OCI-LY3 (cell line): ENCODE data around the gene SERPINB4.

ENCODE experiments used
- H2AFZ ChIP-seq: fragments of 200-600, 300-600 bp; shearing (Covaris generic); 2 replicates; pipeline ENCODE4 v1.6.0; 2014; ENCODE audit warnings: antibody characterized with exemption, low read depth, low read length
- H3K27ac ChIP-seq: fragments of 200-600, 300-600 bp; sonication (generic); 2 replicates; pipeline ENCODE4 v1.5.1; 2014; ENCODE audit warnings: mild to moderate bottlenecking, low read length, moderate library complexity, mixed read lengths
- H3K27me3 ChIP-seq: fragments of 200-600, 300-600 bp; sonication (generic); 2 replicates; pipeline ENCODE4 v1.6.1; 2014; ENCODE audit warnings: low read depth, low read length, mixed read lengths
- H3K36me3 ChIP-seq: fragments of 200-600, 300-600 bp; sonication (generic); replicated peaks from 2 replicates; pipeline ENCODE3; 2014; ENCODE audit warnings: low read depth, low read length, mixed read lengths
- H3K4me1 ChIP-seq: fragments of 300-600, 200-600 bp; sonication (generic); 2 replicates; pipeline ENCODE4 v1.6.1; 2014; ENCODE audit warnings: low read length, mixed read lengths
- H3K4me2 ChIP-seq: fragments of 200-600, 300-600 bp; sonication (generic); 2 replicates; pipeline ENCODE4 v1.6.1; 2014; ENCODE audit warnings: low read length, mixed read lengths
- H3K4me3 ChIP-seq: fragments of 300-600, 200-600 bp; sonication (generic); 2 replicates; pipeline ENCODE4 v1.5.1; 2014; ENCODE audit warnings: antibody characterized with exemption, mild to moderate bottlenecking, low read length, moderate library complexity
- H3K79me2 ChIP-seq: fragments of 300-600, 200-600 bp; shearing (Covaris generic); 2 replicates; pipeline ENCODE4 v1.6.1; 2014; ENCODE audit warnings: mild to moderate bottlenecking, low read length, mixed read lengths
- H3K9ac ChIP-seq: fragments of 300-600, 200-600 bp; shearing (Covaris generic); 2 replicates; pipeline ENCODE4 v1.6.0; 2014; ENCODE audit warnings: mild to moderate bottlenecking, low read length, moderate library complexity
- H3K9me3 ChIP-seq: fragments of 200-600, 300-600 bp; shearing (Covaris generic); 2 replicates; pipeline ENCODE4 v1.6.1; 2014; ENCODE audit warnings: low read length, mixed read lengths; ENCODE audit not compliant: insufficient read depth
- H4K20me1 ChIP-seq: fragments of 200-600, 300-600 bp; sonication (generic); 2 replicates; pipeline ENCODE4 v1.6.1; 2016; ENCODE audit warnings: low read length, mixed read lengths; ENCODE audit not compliant: insufficient read depth
- CTCF ChIP-seq: fragments of 200-600, 300-600 bp; sonication (generic); IDR thresholded peaks from 2 replicates; pipeline ENCODE4 v1.5.1; 2014; ENCODE audit warnings: antibody characterized with exemption, low read length, low read depth
- EZH2phosphoT487 ChIP-seq: fragments of 200-600 bp; shearing (Covaris generic); IDR thresholded peaks from 2 replicates; pipeline ENCODE4 v1.6.1; 2018; ENCODE audit warnings: antibody characterized with exemption, mixed run types, low read depth

SERPINB4 gene

DNA sequence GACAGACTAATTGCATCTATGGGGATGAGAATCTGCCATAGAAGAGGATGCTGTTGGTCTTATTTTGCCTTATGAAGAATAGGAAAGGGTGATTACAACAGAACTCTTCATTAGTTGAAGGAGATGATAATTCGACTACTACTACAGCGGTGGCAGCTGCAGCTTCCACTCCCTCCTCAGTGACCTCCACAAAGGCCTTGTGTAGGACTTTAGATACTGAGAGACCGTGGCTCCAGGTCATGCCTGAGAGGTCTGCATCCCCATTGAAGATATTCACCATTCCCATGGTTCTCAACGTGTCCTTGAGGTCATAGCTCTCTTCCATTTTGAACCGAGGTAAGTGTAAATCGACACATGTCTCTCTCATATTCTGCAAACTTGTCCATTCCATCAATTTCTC lies 6.4 kb downstream of the SERPINB4 start:
- Histone ChIP-seq H3K4me3 (no peak overlapping the region), H3K27ac (no peak overlapping the region), H2AFZ (no peak overlapping the region), H3K36me3 (no peaks in the 10 kb centered on the region), H3K4me2 (no peak overlapping the region), H3K79me2 (no peaks in the 10 kb centered on the region), H3K9me3 (peaks cover 7% of the 10 kb centered on the region), H3K27me3 (no peaks in the 10 kb centered on the region), H4K20me1 (no peaks in the 10 kb centered on the region), H3K9ac (no peak overlapping the region), H3K4me1 (no peaks in the 10 kb centered on the region)
- TF ChIP-seq EZH2phosphoT487 (no peak), CTCF (no peak)

- H3K9ac ChIP-seq, result no peak overlapping the region
- no peaks in the 10 kb centered on the region for H3K4me1 ChIP-seq
- H3K36me3 ChIP-seq, result peaks cover 23% of the 10 kb centered on the region
- H3K27ac ChIP-seq, result no peak overlapping the region
- H3K4me3 ChIP-seq, result no peak overlapping the region
- no peak for TF ChIP-seq EZH2phosphoT487
- no peak for TF ChIP-seq CTCF
- no peaks in the 10 kb centered on the region for H4K20me1 ChIP-seq
- H3K27me3 ChIP-seq, result no peaks in the 10 kb centered on the region
- no peak overlapping the region for H2AFZ ChIP-seq
- no peaks in the 10 kb centered on the region for H3K79me2 ChIP-seq
- H3K9me3 ChIP-seq, result peaks cover 69% of the 10 kb centered on the region
- no peak overlapping the region for H3K4me2 ChIP-seq
Observed at GRCh38 chr18:63627819-63628218, 16.2 kb downstream of the SERPINB4 start.

DNA sequence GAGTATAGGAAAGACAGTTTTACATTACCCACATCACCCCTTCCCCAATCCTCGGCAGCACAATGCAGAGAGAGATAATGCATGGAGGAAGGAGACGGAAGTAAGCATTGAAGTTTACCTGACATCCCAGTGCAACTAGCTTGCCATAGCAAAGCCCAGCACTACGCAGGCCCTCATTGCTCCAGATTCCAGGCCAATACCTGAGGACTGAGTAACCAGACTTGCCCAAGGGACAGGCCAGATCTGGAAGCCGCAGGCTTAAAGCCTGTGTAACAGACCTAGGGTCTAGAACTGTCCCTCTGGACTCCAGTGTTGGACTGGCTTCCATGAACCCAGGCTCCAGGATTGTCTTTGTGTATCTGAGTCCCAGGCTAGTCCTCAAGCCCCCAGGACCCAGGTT lies 17.6 kb downstream of the SERPINB4 start:
- Histone ChIP-seq H3K27ac (no peak overlapping the region), H3K27me3 (no peaks in the 10 kb centered on the region), H4K20me1 (no peaks in the 10 kb centered on the region), H3K36me3 (peaks cover 24% of the 10 kb centered on the region), H3K9ac (no peak overlapping the region), H3K4me3 (no peak overlapping the region), H2AFZ (no peak overlapping the region), H3K79me2 (no peaks in the 10 kb centered on the region), H3K4me2 (no peak overlapping the region), H3K9me3 (peaks cover 70% of the 10 kb centered on the region), H3K4me1 (no peaks in the 10 kb centered on the region)
- TF ChIP-seq EZH2phosphoT487 (no peak), CTCF (no peak)

- Histone ChIP-seq H3K27me3 (no peaks in the 10 kb centered on the region), H2AFZ (no peak overlapping the region), H3K27ac (no peak overlapping the region), H3K79me2 (no peaks in the 10 kb centered on the region), H3K9me3 (peaks cover 68% of the 10 kb centered on the region), H3K36me3 (peaks cover 25% of the 10 kb centered on the region), H4K20me1 (no peaks in the 10 kb centered on the region), H3K4me1 (no peaks in the 10 kb centered on the region), H3K4me2 (no peak overlapping the region), H3K4me3 (no peak overlapping the region), H3K9ac (no peak overlapping the region)
- no peak for TF ChIP-seq CTCF
- TF ChIP-seq EZH2phosphoT487, result no peak
Observed at GRCh38 chr18:63624863-63625262, 19.2 kb downstream of the SERPINB4 start.
